Kidney (tissue), 14 donors: ENCODE results near the gene NXPH1. TPM values are rescaled to one million over a fixed set of nuclear protein-coding genes. Genes with fewer than 3 reads are reported as not detected.

Source experiments
- DNase-seq, 5 donors: peaks; one replicate each; pipeline ENCODE4 v3.0.0-alpha.2; 2013 to 2020
- FAIRE-seq: peaks from 2 replicates; lab custom pipeline; 2012; peaks lifted over from hg19 to GRCh38; lab: Jason Lieb, UNC
- H3K27ac ChIP-seq, 2 donors: one replicate each; pipeline ENCODE4 v1.7.0; 2013; ENCODE audit warnings: low read depth in 2 of 2, low read length in 2 of 2, inconsistent platforms in 1 of 2
- H3K27me3 ChIP-seq: one replicate; pipeline ENCODE4 v1.7.1; 2013; ENCODE audit warnings: low read length, inconsistent platforms; ENCODE audit not compliant: control insufficient read depth, insufficient read depth
- H3K36me3 ChIP-seq, 3 donors: one replicate each; pipeline versions ENCODE4 v1.7.0 to v1.7.1; 2013; ENCODE audit warnings: low read length in 3 of 3, control low read depth in 1 of 3, inconsistent platforms in 1 of 3; ENCODE audit not compliant: insufficient read depth in 3 of 3, control insufficient read depth in 2 of 3
- H3K4me1 ChIP-seq, 3 donors: one replicate each; pipeline versions ENCODE4 v1.7.0 to v1.7.1; 2013; ENCODE audit warnings: low read length in 3 of 3, inconsistent platforms in 1 of 3, low read depth in 1 of 3; ENCODE audit not compliant: control insufficient read depth in 2 of 3, insufficient read depth in 2 of 3
- H3K4me3 ChIP-seq, 3 donors: one replicate each; pipeline versions ENCODE4 v1.7.0 to v1.8.1; 2013; ENCODE audit warnings: low read length in 3 of 3, control low read depth in 1 of 3, inconsistent platforms in 1 of 3
- H3K9ac ChIP-seq, 3 donors: one replicate each; pipeline versions ENCODE4 v1.7.0 to v1.7.1; 2013; ENCODE audit warnings: low read length in 3 of 3, control low read depth in 1 of 3, inconsistent platforms in 1 of 3
- H3K9me3 ChIP-seq, 3 donors: one replicate each; pipeline versions ENCODE4 v1.7.0 to v1.7.1; 2013; ENCODE audit warnings: low read length in 3 of 3, control low read depth in 1 of 3, inconsistent platforms in 1 of 3; ENCODE audit not compliant: control insufficient read depth in 2 of 3, insufficient read depth in 1 of 3
- intact Hi-C: fragments of 100-400 bp; cut with DNase I; formaldehyde crosslinking; loops from one replicate; pipeline ENCODE4 v1.11.1; 2022
- polyA plus RNA-seq: library from polyadenylated mRNA; stranded (reverse); fragments of 350-450 nt; fragmentation: Illumina TruSeq; extraction: RNeasy Lipid Tissue Mini Kit (QIAGEN cat#74804); gene quantifications from one replicate; pipeline ENCODE4 v1.2.3, GENCODE V29; 2014; ENCODE audit warnings: low read depth, low replicate concordance; ENCODE audit not compliant: insufficient read depth
- total RNA-seq: library from RNA; stranded (reverse); fragmentation: NEBNext Ultra II Directional; extraction: Animal tissue kit (Norgen Biotek cat#: 25700); gene quantifications from one replicate; pipeline ENCODE4 v1.2.1, GENCODE V29; 2021
- TF ChIP-seq, protein P1 (sequence below): IDR thresholded peaks from 3 replicates; pipeline ENCODE4 v1.5.1; 2012; ENCODE audit warnings: mild to moderate bottlenecking, moderate library complexity, borderline replicate concordance; ENCODE audit not compliant: insufficient read depth; ENCODE audit errors: extremely low read depth
- donor health status: control.
- donor health status: control.
- donor health status: control.
- donor health status: control.
- donor health status: control.
- donor health status: DM: yes; HTN: yes; CAD: no.
- donor health status: Normal renal cell carcinoma (clear cell type).

The NXPH1 gene
- total and polyA plus RNA-seq, 2 donors from 2014 or later = not detected

GRCh38 chr7:8437606-8438005, 4.2 kb downstream of the NXPH1 start:
- H3K36me3 ChIP-seq = no peaks in the 10 kb centered on the region
- no peak overlapping the region for H3K9ac ChIP-seq
- H3K9me3 ChIP-seq = no peaks in the 10 kb centered on the region
- intact Hi-C loops = no loop called here
- H3K27ac ChIP-seq = no peak overlapping the region
- DNase-seq = no peak
- TF ChIP-seq, protein P1, sequence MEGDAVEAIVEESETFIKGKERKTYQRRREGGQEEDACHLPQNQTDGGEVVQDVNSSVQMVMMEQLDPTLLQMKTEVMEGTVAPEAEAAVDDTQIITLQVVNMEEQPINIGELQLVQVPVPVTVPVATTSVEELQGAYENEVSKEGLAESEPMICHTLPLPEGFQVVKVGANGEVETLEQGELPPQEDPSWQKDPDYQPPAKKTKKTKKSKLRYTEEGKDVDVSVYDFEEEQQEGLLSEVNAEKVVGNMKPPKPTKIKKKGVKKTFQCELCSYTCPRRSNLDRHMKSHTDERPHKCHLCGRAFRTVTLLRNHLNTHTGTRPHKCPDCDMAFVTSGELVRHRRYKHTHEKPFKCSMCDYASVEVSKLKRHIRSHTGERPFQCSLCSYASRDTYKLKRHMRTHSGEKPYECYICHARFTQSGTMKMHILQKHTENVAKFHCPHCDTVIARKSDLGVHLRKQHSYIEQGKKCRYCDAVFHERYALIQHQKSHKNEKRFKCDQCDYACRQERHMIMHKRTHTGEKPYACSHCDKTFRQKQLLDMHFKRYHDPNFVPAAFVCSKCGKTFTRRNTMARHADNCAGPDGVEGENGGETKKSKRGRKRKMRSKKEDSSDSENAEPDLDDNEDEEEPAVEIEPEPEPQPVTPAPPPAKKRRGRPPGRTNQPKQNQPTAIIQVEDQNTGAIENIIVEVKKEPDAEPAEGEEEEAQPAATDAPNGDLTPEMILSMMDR = no peak
- peaks cover 66% of the 10 kb centered on the region for H3K27me3 ChIP-seq
- H3K4me1 ChIP-seq = peaks cover 0 to 6% (median 0%) of the 10 kb centered on the region in 3 donors
- no peak overlapping the region for H3K4me3 ChIP-seq
- no peak for FAIRE-seq

DNA sequence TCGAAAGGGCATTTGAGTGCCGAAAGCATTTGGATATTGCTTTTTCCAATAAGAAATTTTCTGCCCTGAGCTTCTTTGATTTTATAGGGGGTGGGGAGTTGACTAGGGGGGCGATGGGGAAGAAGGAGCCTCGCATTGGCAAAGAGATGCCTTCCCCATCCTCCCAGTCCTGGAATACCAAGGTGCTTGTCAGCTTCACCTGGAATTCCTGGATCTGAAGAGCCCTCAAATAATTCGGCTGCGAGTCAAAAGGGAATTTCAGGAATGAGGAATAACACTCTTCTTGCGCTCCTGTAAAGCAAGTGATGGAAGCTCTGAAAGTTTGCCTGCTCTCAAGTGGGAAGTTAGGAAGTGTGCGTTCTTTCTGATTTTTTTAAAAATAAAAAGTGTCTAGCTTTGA, 7.3 kb downstream of the NXPH1 start:
- Histone ChIP-seq H3K27me3 (peaks cover 59% of the 10 kb centered on the region), H3K36me3 (no peaks in the 10 kb centered on the region), H3K4me1 (peaks cover 0 to 7% (median 4%) of the 10 kb centered on the region in 3 donors), H3K9ac (no peak overlapping the region), H3K27ac (no peak overlapping the region), H3K9me3 (no peaks in the 10 kb centered on the region), H3K4me3 (no peak overlapping the region)
- DNase-seq (no peak), FAIRE-seq (no peak)
- TF ChIP-seq, protein P1 = no peak
- intact Hi-C loops = no loop called here

- no peaks in the 10 kb centered on the region for H3K36me3 ChIP-seq
- intact Hi-C loops = no loop called here
- DNase-seq = peak in 2 of 5 donors; percentile 39 to 40
- peaks cover 0 to 7% (median 4%) of the 10 kb centered on the region in 3 donors for H3K4me1 ChIP-seq
- H3K9me3 ChIP-seq = no peaks in the 10 kb centered on the region
- H3K27ac ChIP-seq = no peak overlapping the region
- H3K27me3 ChIP-seq = peaks cover 52% of the 10 kb centered on the region
- no peak overlapping the region for H3K9ac ChIP-seq
- TF ChIP-seq, protein P1 = no peak
- FAIRE-seq = no peak
- no peak overlapping the region for H3K4me3 ChIP-seq
Observed at GRCh38 chr7:8441106-8441965, 7.9 kb downstream of the NXPH1 start.
